ENCODE measurements around the gene LIMK1. TPM values are rescaled to one million over a fixed set of nuclear protein-coding genes. Genes with fewer than 3 reads are reported as not detected.
"Not testable (repeated sequence)": the region's sequence is repeated elsewhere in the genome, so short reads cannot be mapped to it uniquely, and the experiment has no call there.

LIMK1 gene
- total and polyA plus RNA-seq, 9 donors: 7.6 to 38.7 (median 28.8) TPM

- DNase-seq: no peak
- Histone ChIP-seq H3K4me3 (no peak overlapping the region), H3K36me3 (no peaks in the 10 kb centered on the region), H3K4me1 (ENCODE audit: insufficient read depth) (no peaks in the 10 kb centered on the region), H3K27ac (no peak overlapping the region), H3K9me3 (no peaks in the 10 kb centered on the region), H3K27me3 (no peaks in the 10 kb centered on the region)
- TF ChIP-seq EP300 (IDR thresholded peaks at IDR 0.05) (no peak), CTCF (IDR thresholded peaks at IDR 0.05) (no peak), POLR2A (IDR thresholded peaks at IDR 0.05) (no peak)
- 80 to 87% (median 85%) methylated on average over 9 of the region's 9 CpGs for WGBS, 3 donors
- intact Hi-C loops (cut with DNase I): no loop called here
These were observed 72.3 kb downstream of the LIMK1 start for GRCh38 chr7:74155810-74156395.

GRCh38 chr7:74157605-74158004 lies 74.0 kb downstream of the LIMK1 start:
- TF ChIP-seq POLR2A (IDR thresholded peaks at IDR 0.05) (no peak), EP300 (IDR thresholded peaks at IDR 0.05) (no peak), CTCF (IDR thresholded peaks at IDR 0.05) (no peak)
- Histone ChIP-seq H3K4me1 (ENCODE audit: insufficient read depth) (no peaks in the 10 kb centered on the region), H3K9me3 (no peaks in the 10 kb centered on the region), H3K4me3 (no peak overlapping the region), H3K27ac (no peak overlapping the region), H3K36me3 (no peaks in the 10 kb centered on the region), H3K27me3 (no peaks in the 10 kb centered on the region)
- WGBS, 3 donors: 94 to 96% (median 95%) methylated on average over 9 of the region's 9 CpGs
- no peak for DNase-seq
- intact Hi-C loops (cut with DNase I): no loop called here

- H3K27ac ChIP-seq: peak overlapping the region in 1 of 2 donors; percentile 66
- intact Hi-C loops (cut with DNase I): loop anchor here in 1 of 4 donors (10.0 kb wide), 1 partner anchor 100 kb away; no protein-coding TSS in a partner anchor
These were observed 81.4 kb downstream of the LIMK1 start for GRCh38 chr7:74164985-74165456.

GRCh38 chr7:74165867-74166593 lies 82.4 kb downstream of the LIMK1 start:
- no peak overlapping the region for H3K4me3 ChIP-seq
- H3K27me3 ChIP-seq: no peaks in the 10 kb centered on the region
- no peaks in the 10 kb centered on the region for H3K9me3 ChIP-seq
- peak overlapping the region in 1 of 2 donors; percentile 66 for H3K27ac ChIP-seq
- intact Hi-C loops (cut with DNase I): loop anchor here in 1 of 4 donors (10.0 kb wide), 1 partner anchor 101 kb away; no protein-coding TSS in a partner anchor
- TF ChIP-seq EP300 (IDR thresholded peaks at IDR 0.05) (no peak), CTCF (IDR thresholded peaks at IDR 0.05) (no peak), POLR2A (IDR thresholded peaks at IDR 0.05) (no peak)
- H3K4me1 ChIP-seq (ENCODE audit: insufficient read depth): peaks cover 8% of the 10 kb centered on the region
- no peaks in the 10 kb centered on the region for H3K36me3 ChIP-seq
- 90 to 93% (median 91%) methylated on average over 15 of the region's 15 CpGs for WGBS, 3 donors
- DNase-seq: no peak

More at GRCh38 chr7:74164985-74165456, 81.4 kb downstream of the LIMK1 start:
- 3 to 6% (median 5%) methylated on average over 7 of the region's 7 CpGs for WGBS, 3 donors
- DNase-seq: peak; percentile 69 to 80 (median 71)
- Histone ChIP-seq H3K27me3 (no peaks in the 10 kb centered on the region), H3K36me3 (no peaks in the 10 kb centered on the region), H3K9me3 (no peaks in the 10 kb centered on the region), H3K4me3 (no peak overlapping the region), H3K4me1 (ENCODE audit: insufficient read depth) (peaks cover 8% of the 10 kb centered on the region)
- TF ChIP-seq EP300 (IDR thresholded peaks at IDR 0.05) (no peak), CTCF (IDR thresholded peaks at IDR 0.05) (peak; percentile 25 to 64 (median 32))

- H3K27me3 ChIP-seq; DNase-seq; H3K9me3 ChIP-seq; H3K36me3 ChIP-seq; H3K4me3 ChIP-seq; H3K4me1 ChIP-seq (ENCODE audit: insufficient read depth); H3K27ac ChIP-seq: not testable (repeated sequence)
- 78 to 91% (median 78%) methylated on average over 6 of the region's 6 CpGs for whole genome bisulfite sequencing, 3 donors
- intact Hi-C loops (cut with DNase I): loop anchor here in 1 of 4 donors (10.0 kb wide), 1 partner anchor 103 kb away; no protein-coding TSS in a partner anchor
These were observed 83.7 kb downstream of the LIMK1 start for GRCh38 chr7:74167324-74167723.
